Measurements from ENCODE around the gene SKA3.

DNA sequence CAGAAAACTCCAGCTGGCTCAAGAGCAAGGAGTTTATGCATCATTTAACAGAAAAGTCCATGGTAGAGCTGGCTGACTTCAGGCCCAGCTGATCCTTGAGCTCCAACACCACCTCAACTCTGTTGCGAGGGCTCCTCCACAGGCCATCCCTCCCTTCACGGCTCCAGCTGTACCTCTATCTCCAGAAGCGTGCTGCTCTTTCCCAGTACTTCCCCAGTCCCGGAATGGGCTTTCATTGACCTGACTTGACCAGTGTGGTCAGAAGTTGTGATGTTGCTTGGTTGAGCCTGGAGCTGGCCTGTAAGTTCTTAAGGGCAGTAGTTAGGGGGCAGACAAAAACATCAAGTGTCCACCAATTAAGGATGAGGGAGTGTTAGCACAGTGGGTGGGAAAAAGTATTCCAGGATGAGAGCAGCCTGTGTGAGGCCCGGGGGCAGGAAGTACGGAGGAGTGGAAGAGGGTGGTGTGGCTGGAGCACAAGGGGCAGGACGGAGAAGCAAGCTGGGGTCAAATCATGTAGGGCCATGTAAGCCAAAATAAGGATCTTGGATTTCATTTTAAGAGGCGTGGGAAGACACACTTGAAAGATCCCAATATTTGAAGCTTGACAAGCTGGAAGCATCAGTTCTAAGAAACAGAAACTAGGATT is 24.0 kb downstream of the SKA3 start:
- TF ChIP-seq, protein P1, sequence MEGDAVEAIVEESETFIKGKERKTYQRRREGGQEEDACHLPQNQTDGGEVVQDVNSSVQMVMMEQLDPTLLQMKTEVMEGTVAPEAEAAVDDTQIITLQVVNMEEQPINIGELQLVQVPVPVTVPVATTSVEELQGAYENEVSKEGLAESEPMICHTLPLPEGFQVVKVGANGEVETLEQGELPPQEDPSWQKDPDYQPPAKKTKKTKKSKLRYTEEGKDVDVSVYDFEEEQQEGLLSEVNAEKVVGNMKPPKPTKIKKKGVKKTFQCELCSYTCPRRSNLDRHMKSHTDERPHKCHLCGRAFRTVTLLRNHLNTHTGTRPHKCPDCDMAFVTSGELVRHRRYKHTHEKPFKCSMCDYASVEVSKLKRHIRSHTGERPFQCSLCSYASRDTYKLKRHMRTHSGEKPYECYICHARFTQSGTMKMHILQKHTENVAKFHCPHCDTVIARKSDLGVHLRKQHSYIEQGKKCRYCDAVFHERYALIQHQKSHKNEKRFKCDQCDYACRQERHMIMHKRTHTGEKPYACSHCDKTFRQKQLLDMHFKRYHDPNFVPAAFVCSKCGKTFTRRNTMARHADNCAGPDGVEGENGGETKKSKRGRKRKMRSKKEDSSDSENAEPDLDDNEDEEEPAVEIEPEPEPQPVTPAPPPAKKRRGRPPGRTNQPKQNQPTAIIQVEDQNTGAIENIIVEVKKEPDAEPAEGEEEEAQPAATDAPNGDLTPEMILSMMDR (IDR thresholded peaks at IDR 0.05): no peak
- TF ChIP-seq POLR2A (IDR thresholded peaks at IDR 0.05): no peak
